GM18909 (cell line): ENCODE measurements around the gene COL26A1.
"Not testable (repeated sequence)": the region's sequence is repeated elsewhere in the genome, so short reads cannot be mapped to it uniquely, and the experiment has no call there.

Source experiments
- ATAC-seq: cut with Tn5 transposase; IDR thresholded peaks from one replicate; pipeline ENCODE4 v1.9.1; 2021; ENCODE audit warnings: mild to moderate bottlenecking; ENCODE audit not compliant: unreplicated experiment, poor library complexity

COL26A1 gene

GRCh38 chr7:101435461-101436220, 73.0 kb downstream of the COL26A1 start:
- ATAC-seq = no peak

GRCh38 chr7:101436221-101436735, 73.6 kb downstream of the COL26A1 start:
- ATAC-seq = no peak

GRCh38 chr7:101436857-101437576, 74.3 kb downstream of the COL26A1 start:
- ATAC-seq = no peak

- no peak for ATAC-seq
Measured at GRCh38 chr7:101441890-101442289, 79.2 kb downstream of the COL26A1 start.

- ATAC-seq = no peak
Measured at GRCh38 chr7:101442426-101443070, 79.9 kb downstream of the COL26A1 start.

GRCh38 chr7:101450064-101450463, 87.4 kb downstream of the COL26A1 start:
- no peak for ATAC-seq

- ATAC-seq = no peak
Measured at GRCh38 chr7:101453617-101454016, 90.9 kb downstream of the COL26A1 start.

GRCh38 chr7:101457001-101457750, 94.5 kb downstream of the COL26A1 start:
- ATAC-seq = no peak

- ATAC-seq = no peak
Measured at GRCh38 chr7:101465131-101465530, 102.5 kb downstream of the COL26A1 start.

GRCh38 chr7:101465576-101466196, 103.0 kb downstream of the COL26A1 start:
- ATAC-seq = no peak

- no peak for ATAC-seq
Measured at GRCh38 chr7:101466871-101467270, 104.2 kb downstream of the COL26A1 start.

GRCh38 chr7:101468546-101469275, 106.0 kb downstream of the COL26A1 start:
- ATAC-seq = no peak

- ATAC-seq = no peak
Measured at GRCh38 chr7:101470668-101471487, 108.2 kb downstream of the COL26A1 start.

GRCh38 chr7:101474178-101474577, 111.5 kb downstream of the COL26A1 start:
- ATAC-seq = no peak

GRCh38 chr7:101475691-101476090, 113.0 kb downstream of the COL26A1 start:
- not testable (repeated sequence) for ATAC-seq

- no peak for ATAC-seq
Measured at GRCh38 chr7:101479217-101479616, 116.5 kb downstream of the COL26A1 start.

GRCh38 chr7:101486056-101486432, 123.4 kb downstream of the COL26A1 start:
- ATAC-seq = not testable (repeated sequence)

- no peak for ATAC-seq
Measured at GRCh38 chr7:101486433-101487104, 123.9 kb downstream of the COL26A1 start.
